Fibroblast of pulmonary artery (primary cell): ENCODE results near the gene ABHD3.
"Not testable (repeated sequence)": the region's sequence is repeated elsewhere in the genome, so short reads cannot be mapped to it uniquely, and the experiment has no call there.

ENCODE experiments used
- DNase-seq: peaks from one replicate; pipeline ENCODE4 v3.0.0-alpha.2; 2010; ENCODE audit warnings: low read depth
- H3K4me3 ChIP-seq: replicated peaks from 2 replicates; pipeline ENCODE4 v1.5.1; 2011; ENCODE audit warnings: low read depth, mild to moderate bottlenecking, control low read depth, low read length, moderate library complexity
- TF ChIP-seq, protein P1 (sequence below): IDR thresholded peaks from 2 replicates; pipeline ENCODE4 v1.5.1; 2011; ENCODE audit warnings: mild to moderate bottlenecking, control low read depth, low read length, inconsistent platforms; ENCODE audit errors: missing control alignments

Gene ABHD3

DNA sequence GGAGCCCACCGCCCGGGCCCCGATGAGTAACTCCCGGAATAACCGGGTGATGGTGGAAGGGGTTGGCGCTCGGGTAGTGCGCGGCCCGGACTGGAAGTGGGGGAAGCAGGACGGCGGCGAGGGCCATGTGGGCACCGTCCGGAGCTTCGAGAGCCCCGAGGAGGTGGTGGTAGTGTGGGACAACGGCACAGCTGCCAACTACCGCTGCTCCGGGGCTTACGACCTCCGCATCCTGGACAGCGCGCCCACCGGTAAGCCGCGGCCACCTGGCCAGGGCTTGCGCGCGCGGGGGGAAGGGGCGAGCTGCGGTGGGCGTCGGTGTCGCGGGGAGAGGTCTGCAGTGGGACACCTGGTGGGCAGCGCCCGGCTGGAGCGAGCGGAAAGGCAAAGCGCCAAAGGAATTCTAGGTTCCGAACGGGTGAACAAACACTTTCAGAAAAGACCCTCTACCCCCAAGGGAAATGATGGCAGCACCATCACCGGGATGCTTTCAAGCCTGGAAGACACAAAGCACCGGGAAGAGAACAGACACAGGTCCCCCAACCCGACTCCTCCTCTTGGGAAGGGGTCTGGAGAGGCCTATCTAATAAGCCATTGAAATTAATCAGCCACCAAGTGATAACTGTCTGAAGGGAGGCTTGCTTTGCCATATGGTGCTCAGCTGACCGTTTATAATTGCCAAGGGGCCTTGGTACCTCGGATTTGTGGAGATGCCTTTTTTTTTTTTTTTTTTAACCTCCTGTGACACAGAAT lies 37.2 kb upstream of the ABHD3 start:
- peak; percentile 17 for DNase-seq
- TF ChIP-seq, protein P1, sequence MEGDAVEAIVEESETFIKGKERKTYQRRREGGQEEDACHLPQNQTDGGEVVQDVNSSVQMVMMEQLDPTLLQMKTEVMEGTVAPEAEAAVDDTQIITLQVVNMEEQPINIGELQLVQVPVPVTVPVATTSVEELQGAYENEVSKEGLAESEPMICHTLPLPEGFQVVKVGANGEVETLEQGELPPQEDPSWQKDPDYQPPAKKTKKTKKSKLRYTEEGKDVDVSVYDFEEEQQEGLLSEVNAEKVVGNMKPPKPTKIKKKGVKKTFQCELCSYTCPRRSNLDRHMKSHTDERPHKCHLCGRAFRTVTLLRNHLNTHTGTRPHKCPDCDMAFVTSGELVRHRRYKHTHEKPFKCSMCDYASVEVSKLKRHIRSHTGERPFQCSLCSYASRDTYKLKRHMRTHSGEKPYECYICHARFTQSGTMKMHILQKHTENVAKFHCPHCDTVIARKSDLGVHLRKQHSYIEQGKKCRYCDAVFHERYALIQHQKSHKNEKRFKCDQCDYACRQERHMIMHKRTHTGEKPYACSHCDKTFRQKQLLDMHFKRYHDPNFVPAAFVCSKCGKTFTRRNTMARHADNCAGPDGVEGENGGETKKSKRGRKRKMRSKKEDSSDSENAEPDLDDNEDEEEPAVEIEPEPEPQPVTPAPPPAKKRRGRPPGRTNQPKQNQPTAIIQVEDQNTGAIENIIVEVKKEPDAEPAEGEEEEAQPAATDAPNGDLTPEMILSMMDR: no peak
- peak overlapping the region; percentile 88 for H3K4me3 ChIP-seq

DNA sequence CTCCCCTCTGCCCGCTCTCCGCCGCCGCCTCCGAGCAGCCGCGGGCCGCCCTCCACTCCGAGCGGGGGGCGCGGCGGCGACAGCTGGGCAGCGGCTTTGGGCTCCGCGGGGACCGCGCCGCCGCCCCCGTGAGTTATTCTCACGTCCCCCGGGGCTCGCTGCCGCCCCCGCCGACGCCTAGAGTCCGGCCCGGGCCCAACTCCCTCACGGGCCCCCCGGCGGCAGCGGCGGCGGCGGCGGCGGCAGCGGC lies 36.7 kb upstream of the ABHD3 start:
- peak overlapping the region; percentile 88 for H3K4me3 ChIP-seq

DNA sequence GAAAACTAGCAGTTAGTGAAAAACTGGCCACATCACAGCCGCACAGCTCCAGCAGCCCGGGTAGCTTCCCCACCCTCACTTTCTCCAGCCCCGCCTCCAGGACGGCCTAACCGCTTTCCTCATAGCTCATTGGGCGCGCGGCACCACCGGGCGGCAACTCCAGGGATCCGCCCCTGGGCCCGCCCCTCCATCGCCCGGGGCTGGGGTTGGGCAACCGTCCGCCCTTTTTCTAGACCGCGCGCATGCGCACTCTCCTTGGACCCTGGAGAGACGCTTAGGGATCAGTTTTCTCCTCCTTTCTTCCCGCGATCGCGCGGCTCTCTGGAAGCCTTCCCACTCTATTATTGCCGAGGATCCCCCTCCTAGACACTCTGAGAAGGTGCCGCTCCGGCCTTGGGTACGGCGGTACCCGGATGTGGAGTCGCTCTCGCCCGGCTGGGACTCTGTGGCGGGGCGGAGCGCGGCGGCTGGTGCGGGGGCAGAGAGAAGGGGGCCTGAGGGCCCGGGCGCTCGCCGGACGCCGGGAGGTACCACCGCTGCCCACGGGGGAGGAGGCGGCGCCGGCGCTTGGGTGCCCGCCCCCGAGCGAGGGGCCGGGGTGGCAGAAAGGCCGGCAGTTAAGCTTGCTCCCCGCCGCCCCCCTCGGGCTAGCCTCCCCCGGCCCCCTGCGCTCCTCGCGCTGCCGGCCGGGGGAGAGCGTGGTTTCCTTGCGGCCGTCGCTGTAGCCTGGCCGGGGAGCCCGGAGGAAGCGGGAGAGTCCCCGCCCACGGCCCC lies 36.2 kb upstream of the ABHD3 start, which contains the start of gene MIB1:
TSS of gene MIB1 (plus strand) at position 255 of the 774 bp plus-strand sequence. CDS start 792 bp downstream, outside the sequence.
- TF ChIP-seq, protein P1: no peak
- peak; percentile 97 for DNase-seq
- H3K4me3 ChIP-seq: peak within 1 kb of the TSS; percentile 88

More for the DNA sequence above, 36.7 kb upstream of the ABHD3 start:
- TF ChIP-seq, protein P1: no peak
- no peak for DNase-seq

DNA sequence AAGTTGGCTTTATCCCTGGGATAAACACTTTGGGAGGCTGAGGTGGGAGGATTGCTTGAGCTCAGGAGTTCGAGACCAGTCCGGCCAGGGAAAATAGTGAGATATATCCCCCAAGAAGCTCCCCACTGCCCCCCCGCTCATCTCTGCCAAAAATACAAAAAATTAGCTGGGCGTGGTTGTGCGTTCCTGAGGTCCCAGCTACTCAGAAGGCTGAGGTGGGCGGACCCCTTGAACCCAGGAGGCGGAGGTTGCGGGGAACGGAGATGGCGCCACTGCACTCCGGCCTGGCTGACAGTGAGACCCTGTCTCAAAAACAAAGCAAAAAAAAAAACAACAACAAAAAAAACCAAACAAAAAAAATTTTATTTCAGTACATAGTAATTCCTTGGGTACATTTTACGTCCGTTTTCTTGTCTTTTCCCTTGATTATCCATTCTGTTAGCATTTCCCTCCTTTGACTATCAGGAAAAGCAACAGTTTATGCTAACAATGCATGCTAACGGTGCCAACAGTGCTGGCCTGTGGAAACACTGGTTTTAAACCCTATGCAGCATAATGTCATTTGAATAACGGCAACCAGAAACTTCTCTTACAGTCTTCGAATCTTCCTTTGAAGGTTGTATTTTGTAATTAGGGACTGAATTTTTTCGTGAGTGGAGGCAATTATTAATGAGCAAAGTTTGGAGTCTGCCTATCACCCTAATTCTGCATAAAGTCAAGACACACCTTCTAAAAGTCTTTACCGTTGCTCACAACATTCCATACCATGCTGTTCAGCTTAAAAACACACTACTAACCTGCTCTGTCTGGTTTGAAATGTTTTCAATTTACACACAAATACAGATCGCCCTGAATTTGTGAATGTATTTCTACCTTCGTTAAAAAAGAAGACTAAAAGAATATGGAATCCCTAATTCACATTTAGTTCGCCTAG lies 35.3 kb upstream of the ABHD3 start:
- TF ChIP-seq, protein P1: no peak
- DNase-seq: peak; percentile 28
- peak overlapping the region; percentile 88 for H3K4me3 ChIP-seq

DNA sequence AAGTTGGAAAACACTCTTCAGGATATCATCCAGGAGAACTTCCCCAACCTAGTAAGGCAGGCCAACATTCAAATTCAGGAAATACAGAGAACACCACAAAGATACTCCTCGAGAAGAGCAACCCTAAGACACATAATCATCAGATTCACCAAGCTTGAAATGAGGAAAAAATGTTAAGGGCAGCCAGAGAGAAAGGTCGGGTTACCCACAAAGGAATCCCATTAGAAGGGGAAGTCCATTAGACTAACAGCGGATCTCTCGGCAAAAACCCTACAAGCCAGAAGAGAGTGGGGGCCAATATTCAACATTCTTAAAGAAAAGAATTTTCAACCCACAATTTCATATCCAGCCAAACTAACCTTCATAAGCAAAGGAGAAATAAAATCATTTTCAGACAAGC lies 32.4 kb upstream of the ABHD3 start:
- DNase-seq: not testable (repeated sequence)

DNA sequence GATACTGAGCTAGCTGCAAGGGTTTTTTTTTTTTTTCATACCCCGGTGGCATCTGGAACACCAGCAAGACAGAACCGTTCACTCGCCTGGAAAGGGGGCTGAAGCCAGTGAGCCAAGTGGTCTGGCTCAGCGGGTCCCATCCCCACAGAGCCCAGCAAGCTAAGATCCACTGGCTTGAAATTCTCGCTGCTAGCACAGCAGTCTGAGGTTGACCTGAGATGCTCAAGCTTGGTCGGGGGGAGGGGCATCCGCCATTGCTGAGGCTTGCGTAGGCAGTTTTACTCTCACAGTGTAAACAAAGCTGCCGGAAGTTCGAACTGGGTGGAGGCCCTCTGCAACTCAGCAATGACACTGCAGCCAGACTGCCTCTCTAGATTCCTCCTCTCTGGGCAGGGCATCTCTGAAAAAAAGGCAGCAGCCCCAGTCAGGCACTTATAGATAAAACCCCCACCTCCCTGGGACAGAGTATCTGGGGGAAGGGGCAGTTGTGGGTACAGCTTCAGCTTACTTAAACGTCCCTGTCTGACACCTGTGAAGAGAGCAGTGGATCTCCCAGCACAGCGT lies 31.0 kb upstream of the ABHD3 start:
- DNase-seq: peak; percentile 57
- TF ChIP-seq, protein P1: no peak
- no peak overlapping the region for H3K4me3 ChIP-seq

More for the DNA sequence above, 32.4 kb upstream of the ABHD3 start:
- not testable (repeated sequence) for H3K4me3 ChIP-seq

DNA sequence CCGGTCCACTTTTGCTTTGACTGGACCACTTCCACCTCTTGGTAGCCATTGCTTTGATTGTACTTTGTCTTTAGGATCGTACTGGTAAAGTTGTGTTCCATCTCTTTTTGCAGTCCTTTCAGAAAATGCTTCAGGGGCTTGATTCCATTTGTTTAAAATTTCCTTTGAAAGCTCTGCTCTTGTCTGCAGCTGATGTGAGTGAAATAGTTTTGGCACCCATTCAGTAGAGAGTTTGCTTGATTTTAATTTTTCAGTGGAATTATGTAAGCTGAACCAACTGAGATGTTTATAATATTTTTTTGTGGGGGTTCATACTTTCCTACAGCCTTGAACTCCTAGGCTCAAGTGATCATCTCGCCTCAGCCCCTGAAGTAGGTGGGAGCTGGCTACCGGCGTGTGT lies 28.4 kb upstream of the ABHD3 start:
- H3K4me3 ChIP-seq: no peak overlapping the region
- TF ChIP-seq, protein P1: no peak
- no peak for DNase-seq
